ENCODE results near the gene DRICH1. TPM values are rescaled to one million over a fixed set of nuclear protein-coding genes. Genes with fewer than 3 reads are reported as not detected.

DRICH1 gene
- total RNA-seq, 4 donors from 2014 or later = 0.48 to 7.8 (median 0.82) TPM; not detected in 1

DNA sequence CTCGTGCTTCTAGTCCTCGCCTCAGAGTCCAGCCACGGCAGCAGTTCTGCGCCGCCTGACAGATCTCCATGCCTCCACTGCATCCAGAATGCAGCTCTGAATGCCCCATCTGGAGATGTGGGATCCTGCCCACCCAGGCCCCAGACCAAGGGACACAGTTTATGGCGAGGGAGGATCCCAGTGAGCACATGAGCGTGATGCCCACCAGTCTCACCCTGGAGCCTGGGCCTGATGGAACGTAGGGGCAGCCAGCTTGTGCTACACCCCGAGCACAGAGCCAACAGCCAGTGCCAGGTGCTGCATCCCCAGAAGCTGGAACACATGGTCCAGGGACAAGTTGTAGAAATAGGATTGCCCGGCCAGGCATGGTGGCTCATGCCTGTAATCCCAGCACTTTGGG is 62.4 kb downstream of the DRICH1 start:
- in situ Hi-C loops (cut with MboI; ENCODE audit: low pct_ligation_motif_present in 1 of 4, low pct_unique_long_range_greater_than_20kb in 1 of 4, low sequenced_read_pairs in 3 of 4) = no loop called here
- no peak for DNase-seq

DNA sequence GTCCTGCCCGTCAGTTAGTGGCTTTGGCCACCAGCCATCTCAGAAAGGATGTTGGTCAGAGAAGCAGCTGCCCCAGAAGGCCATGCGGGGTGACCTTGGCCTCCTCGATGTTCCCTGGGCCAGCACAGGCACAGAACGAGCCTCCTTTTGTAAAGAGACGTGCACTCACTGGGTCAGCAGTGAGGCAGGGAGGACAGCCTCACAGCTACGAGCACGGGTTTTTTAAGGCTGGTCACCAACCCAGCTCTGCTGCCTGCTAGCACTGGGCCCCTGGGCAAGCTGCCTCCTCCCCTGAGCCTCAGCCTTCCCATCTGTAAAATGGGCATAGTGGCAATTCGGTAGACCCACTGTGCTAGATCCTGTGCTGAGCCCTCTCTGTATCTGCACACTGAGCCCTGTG is 62.8 kb downstream of the DRICH1 start:
- Histone ChIP-seq H3K36me3 (no peaks in the 10 kb centered on the region), H3K4me3 (no peak overlapping the region), H3K9me3 (no peaks in the 10 kb centered on the region), H3K27me3 (peaks cover 35% of the 10 kb centered on the region), H3K27ac (no peak overlapping the region), H3K4me1 (peaks cover 2 to 14% (median 14%) of the 10 kb centered on the region in 4 donors)
- WGBS, 2 donors (ENCODE audit: low coverage in 1 of 2) = 84% methylated on average over 6 of the region's 8 CpGs; no CpG with 5 or more reads in 1 of the 2 donors
- intact Hi-C loops (cut with DNase I; ENCODE audit: low total_unique reads) = no loop called here
- TF ChIP-seq POLR2AphosphoS5 (IDR thresholded peaks at IDR 0.05) (no peak), EP300 (IDR thresholded peaks at IDR 0.05; ENCODE audit: low read depth) (no peak), POLR2A (IDR thresholded peaks at IDR 0.05) (no peak)
- TF ChIP-seq, protein P1, sequence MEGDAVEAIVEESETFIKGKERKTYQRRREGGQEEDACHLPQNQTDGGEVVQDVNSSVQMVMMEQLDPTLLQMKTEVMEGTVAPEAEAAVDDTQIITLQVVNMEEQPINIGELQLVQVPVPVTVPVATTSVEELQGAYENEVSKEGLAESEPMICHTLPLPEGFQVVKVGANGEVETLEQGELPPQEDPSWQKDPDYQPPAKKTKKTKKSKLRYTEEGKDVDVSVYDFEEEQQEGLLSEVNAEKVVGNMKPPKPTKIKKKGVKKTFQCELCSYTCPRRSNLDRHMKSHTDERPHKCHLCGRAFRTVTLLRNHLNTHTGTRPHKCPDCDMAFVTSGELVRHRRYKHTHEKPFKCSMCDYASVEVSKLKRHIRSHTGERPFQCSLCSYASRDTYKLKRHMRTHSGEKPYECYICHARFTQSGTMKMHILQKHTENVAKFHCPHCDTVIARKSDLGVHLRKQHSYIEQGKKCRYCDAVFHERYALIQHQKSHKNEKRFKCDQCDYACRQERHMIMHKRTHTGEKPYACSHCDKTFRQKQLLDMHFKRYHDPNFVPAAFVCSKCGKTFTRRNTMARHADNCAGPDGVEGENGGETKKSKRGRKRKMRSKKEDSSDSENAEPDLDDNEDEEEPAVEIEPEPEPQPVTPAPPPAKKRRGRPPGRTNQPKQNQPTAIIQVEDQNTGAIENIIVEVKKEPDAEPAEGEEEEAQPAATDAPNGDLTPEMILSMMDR (IDR thresholded peaks at IDR 0.05) = no peak
- DNase-seq = no peak
- in situ Hi-C loops (cut with MboI; ENCODE audit: low pct_ligation_motif_present in 1 of 4, low pct_unique_long_range_greater_than_20kb in 1 of 4, low sequenced_read_pairs in 3 of 4) = no loop called here

More for the DNA sequence above, 62.4 kb downstream of the DRICH1 start:
- Histone ChIP-seq H3K4me1 (peaks cover 2 to 14% (median 14%) of the 10 kb centered on the region in 4 donors), H3K27ac (no peak overlapping the region), H3K36me3 (no peaks in the 10 kb centered on the region), H3K4me3 (no peak overlapping the region), H3K9me3 (no peaks in the 10 kb centered on the region), H3K27me3 (peaks cover 31% of the 10 kb centered on the region)
- 91% methylated on average over 10 of the region's 10 CpGs; no CpG with 5 or more reads in 1 of the 2 donors for WGBS, 2 donors (ENCODE audit: low coverage in 1 of 2)
- TF ChIP-seq EP300 (IDR thresholded peaks at IDR 0.05; ENCODE audit: low read depth) = no peak
- intact Hi-C loops (cut with DNase I; ENCODE audit: low total_unique reads) = no loop called here

DNA sequence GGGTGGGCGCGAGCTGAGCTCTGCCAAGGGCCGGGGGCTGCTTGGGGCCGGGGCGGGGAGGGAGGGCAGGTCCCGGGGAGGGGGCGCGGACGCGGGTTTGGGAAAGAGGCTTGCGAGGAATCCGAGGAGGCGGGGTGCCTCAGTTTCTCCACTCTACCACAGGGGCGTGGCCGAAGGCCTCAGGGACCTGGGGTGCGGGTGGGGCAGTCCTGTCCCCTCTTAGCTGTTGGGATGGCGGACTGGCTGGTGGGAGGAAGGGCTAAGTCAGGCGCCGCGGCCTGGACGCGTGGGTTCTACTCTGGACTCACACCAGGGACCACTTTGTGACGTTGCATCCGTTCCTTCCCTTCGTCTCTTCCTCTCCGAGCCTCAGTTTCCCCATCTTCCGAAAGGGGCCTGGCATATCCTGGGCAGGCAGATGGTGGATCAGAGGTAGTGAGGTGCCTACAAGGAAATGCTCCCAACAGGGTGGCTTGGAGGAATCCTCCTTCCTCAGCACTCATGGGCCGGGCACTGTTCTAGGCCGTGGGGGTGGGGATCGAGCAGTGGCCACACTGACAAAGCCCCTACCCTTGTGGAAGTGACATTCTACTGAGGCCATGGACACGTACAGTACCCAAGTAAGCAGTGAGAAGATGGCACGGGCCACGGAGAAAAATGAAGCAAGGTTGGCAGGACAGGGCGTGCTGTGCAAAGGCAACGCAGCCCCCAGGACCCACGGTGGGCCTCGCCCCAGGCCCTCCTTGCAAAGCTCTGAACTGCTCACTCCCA is 65.2 kb downstream of the DRICH1 start:
- Histone ChIP-seq H3K4me1 (peaks cover 2 to 14% (median 14%) of the 10 kb centered on the region in 4 donors), H3K4me3 (peak overlapping the region in 2 of 4 donors; percentile 32 to 44), H3K36me3 (no peaks in the 10 kb centered on the region), H3K9me3 (no peaks in the 10 kb centered on the region), H3K27ac (no peak overlapping the region), H3K27me3 (peaks cover 54% of the 10 kb centered on the region)
- in situ Hi-C loops (cut with MboI; ENCODE audit: low pct_ligation_motif_present in 1 of 4, low pct_unique_long_range_greater_than_20kb in 1 of 4, low sequenced_read_pairs in 3 of 4) = no loop called here
- TF ChIP-seq, protein P1 (IDR thresholded peaks at IDR 0.05) = no peak
- no peak for TF ChIP-seq POLR2A (IDR thresholded peaks at IDR 0.05)
- TF ChIP-seq POLR2AphosphoS5 (IDR thresholded peaks at IDR 0.05) = no peak
- no peak for TF ChIP-seq EP300 (IDR thresholded peaks at IDR 0.05; ENCODE audit: low read depth)
- 78% methylated on average over 29 of the region's 37 CpGs; no CpG with 5 or more reads in 1 of the 2 donors for WGBS, 2 donors (ENCODE audit: low coverage in 1 of 2)
- DNase-seq = no peak
- intact Hi-C loops (cut with DNase I; ENCODE audit: low total_unique reads) = no loop called here

DNA sequence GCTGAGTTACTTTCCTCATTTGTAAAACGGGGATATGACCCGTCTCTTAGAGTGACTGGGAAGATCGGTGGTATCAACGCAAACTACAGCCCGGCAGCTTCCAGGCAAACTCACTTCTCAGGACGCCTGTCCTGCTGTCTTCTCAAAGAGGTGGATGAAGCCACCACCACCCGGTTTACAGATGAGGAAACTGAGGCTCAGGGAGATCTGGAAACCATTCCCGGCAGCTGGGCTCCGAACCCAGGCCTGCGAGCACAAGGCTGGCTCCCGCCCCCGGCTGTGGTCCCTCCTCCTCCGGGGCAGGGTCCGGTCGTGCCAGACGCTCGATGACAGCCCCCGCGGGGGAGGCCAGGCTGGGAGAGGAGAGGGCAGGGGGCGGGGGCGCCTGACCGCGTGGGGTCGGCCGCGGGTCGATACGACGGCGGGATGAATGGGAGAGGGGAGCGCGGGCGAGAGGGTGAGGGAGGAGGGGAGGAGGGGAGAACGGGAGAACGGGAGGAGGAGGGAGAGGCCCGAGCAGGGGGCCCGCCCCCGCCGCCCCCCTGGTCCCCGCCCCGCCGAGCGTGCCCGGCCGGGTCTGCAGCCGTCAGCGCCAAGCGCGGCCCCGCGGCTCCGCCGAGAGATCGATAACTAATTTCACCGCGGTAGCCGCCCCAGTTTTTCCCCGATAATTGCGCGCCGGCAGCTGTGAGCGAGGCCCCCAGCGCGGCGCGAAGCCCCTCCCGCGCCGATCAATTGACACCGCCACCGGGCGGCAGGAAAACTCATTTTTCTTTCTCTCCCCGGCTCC is 66.0 kb downstream of the DRICH1 start:
- intact Hi-C loops (cut with DNase I; ENCODE audit: low total_unique reads) = no loop called here
- 1 to 5% methylated on average over 15 to 23 of the region's 73 CpGs for WGBS, 2 donors (ENCODE audit: low coverage in 1 of 2)
- no peak for DNase-seq

More for the DNA sequence above, 66.0 kb downstream of the DRICH1 start:
- Histone ChIP-seq H3K4me3 (peak overlapping the region; percentile 13 to 44 (median 26)), H3K27me3 (peaks cover 54% of the 10 kb centered on the region), H3K9me3 (no peaks in the 10 kb centered on the region), H3K27ac (no peak overlapping the region), H3K36me3 (no peaks in the 10 kb centered on the region), H3K4me1 (peaks cover 2 to 14% (median 14%) of the 10 kb centered on the region in 4 donors)
- in situ Hi-C loops (cut with MboI; ENCODE audit: low pct_ligation_motif_present in 1 of 4, low pct_unique_long_range_greater_than_20kb in 1 of 4, low sequenced_read_pairs in 3 of 4) = no loop called here
- TF ChIP-seq, protein P1 (IDR thresholded peaks at IDR 0.05) = no peak
- TF ChIP-seq POLR2AphosphoS5 (IDR thresholded peaks at IDR 0.05) = no peak
- TF ChIP-seq POLR2A (IDR thresholded peaks at IDR 0.05) = no peak
- TF ChIP-seq EP300 (IDR thresholded peaks at IDR 0.05; ENCODE audit: low read depth) = no peak
